Measurements from ENCODE around the gene ARHGAP19. TPM values are rescaled to one million over a fixed set of nuclear protein-coding genes. Genes with fewer than 3 reads are reported as not detected.

The ARHGAP19 gene
- total and polyA plus RNA-seq, 2 of the 8 experiments (the other 6 are each of a cell fraction or from before 2014, with no cell fraction given) = 13.3 to 32.1 TPM

DNA sequence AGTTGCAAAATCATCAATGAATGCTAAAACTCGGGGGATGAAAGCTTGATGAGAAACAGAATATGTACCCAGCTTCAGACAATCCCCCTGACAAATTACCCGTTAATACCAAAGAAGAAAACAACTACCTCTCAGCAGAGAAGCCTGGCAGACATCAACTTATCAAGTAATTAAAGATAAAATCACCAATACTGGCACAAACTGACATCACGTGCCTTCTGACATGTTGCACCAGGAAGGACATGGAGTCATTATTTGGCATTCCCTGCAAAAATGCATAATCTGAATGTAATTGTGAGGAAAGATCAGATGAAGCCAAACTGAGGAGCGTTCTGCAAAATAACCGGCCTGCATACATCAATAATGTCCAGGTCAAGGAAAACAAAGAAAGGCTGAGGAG, 114.4 kb downstream of the ARHGAP19 start (continued):
- TF ChIP-seq, protein P1, sequence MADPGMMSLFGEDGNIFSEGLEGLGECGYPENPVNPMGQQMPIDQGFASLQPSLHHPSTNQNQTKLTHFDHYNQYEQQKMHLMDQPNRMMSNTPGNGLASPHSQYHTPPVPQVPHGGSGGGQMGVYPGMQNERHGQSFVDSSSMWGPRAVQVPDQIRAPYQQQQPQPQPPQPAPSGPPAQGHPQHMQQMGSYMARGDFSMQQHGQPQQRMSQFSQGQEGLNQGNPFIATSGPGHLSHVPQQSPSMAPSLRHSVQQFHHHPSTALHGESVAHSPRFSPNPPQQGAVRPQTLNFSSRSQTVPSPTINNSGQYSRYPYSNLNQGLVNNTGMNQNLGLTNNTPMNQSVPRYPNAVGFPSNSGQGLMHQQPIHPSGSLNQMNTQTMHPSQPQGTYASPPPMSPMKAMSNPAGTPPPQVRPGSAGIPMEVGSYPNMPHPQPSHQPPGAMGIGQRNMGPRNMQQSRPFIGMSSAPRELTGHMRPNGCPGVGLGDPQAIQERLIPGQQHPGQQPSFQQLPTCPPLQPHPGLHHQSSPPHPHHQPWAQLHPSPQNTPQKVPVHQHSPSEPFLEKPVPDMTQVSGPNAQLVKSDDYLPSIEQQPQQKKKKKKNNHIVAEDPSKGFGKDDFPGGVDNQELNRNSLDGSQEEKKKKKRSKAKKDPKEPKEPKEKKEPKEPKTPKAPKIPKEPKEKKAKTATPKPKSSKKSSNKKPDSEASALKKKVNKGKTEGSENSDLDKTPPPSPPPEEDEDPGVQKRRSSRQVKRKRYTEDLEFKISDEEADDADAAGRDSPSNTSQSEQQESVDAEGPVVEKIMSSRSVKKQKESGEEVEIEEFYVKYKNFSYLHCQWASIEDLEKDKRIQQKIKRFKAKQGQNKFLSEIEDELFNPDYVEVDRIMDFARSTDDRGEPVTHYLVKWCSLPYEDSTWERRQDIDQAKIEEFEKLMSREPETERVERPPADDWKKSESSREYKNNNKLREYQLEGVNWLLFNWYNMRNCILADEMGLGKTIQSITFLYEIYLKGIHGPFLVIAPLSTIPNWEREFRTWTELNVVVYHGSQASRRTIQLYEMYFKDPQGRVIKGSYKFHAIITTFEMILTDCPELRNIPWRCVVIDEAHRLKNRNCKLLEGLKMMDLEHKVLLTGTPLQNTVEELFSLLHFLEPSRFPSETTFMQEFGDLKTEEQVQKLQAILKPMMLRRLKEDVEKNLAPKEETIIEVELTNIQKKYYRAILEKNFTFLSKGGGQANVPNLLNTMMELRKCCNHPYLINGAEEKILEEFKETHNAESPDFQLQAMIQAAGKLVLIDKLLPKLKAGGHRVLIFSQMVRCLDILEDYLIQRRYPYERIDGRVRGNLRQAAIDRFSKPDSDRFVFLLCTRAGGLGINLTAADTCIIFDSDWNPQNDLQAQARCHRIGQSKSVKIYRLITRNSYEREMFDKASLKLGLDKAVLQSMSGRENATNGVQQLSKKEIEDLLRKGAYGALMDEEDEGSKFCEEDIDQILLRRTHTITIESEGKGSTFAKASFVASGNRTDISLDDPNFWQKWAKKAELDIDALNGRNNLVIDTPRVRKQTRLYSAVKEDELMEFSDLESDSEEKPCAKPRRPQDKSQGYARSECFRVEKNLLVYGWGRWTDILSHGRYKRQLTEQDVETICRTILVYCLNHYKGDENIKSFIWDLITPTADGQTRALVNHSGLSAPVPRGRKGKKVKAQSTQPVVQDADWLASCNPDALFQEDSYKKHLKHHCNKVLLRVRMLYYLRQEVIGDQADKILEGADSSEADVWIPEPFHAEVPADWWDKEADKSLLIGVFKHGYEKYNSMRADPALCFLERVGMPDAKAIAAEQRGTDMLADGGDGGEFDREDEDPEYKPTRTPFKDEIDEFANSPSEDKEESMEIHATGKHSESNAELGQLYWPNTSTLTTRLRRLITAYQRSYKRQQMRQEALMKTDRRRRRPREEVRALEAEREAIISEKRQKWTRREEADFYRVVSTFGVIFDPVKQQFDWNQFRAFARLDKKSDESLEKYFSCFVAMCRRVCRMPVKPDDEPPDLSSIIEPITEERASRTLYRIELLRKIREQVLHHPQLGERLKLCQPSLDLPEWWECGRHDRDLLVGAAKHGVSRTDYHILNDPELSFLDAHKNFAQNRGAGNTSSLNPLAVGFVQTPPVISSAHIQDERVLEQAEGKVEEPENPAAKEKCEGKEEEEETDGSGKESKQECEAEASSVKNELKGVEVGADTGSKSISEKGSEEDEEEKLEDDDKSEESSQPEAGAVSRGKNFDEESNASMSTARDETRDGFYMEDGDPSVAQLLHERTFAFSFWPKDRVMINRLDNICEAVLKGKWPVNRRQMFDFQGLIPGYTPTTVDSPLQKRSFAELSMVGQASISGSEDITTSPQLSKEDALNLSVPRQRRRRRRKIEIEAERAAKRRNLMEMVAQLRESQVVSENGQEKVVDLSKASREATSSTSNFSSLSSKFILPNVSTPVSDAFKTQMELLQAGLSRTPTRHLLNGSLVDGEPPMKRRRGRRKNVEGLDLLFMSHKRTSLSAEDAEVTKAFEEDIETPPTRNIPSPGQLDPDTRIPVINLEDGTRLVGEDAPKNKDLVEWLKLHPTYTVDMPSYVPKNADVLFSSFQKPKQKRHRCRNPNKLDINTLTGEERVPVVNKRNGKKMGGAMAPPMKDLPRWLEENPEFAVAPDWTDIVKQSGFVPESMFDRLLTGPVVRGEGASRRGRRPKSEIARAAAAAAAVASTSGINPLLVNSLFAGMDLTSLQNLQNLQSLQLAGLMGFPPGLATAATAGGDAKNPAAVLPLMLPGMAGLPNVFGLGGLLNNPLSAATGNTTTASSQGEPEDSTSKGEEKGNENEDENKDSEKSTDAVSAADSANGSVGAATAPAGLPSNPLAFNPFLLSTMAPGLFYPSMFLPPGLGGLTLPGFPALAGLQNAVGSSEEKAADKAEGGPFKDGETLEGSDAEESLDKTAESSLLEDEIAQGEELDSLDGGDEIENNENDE (IDR thresholded peaks at IDR 0.05; ENCODE audit: insufficient replicate concordance, low read length) = no peak
- TF ChIP-seq MAFK (IDR thresholded peaks at IDR 0.05; ENCODE audit: low read depth, low read length) (no peak), POU5F1 (IDR thresholded peaks at IDR 0.05; ENCODE audit: low read depth, low read length) (no peak), NANOG (IDR thresholded peaks at IDR 0.05; ENCODE audit: insufficient read depth, low read depth, low read length, poor library complexity, severe bottlenecking) (no peak)
